Measurements from ENCODE around the gene ZNF622.
"Not testable (repeated sequence)": the region's sequence is repeated elsewhere in the genome, so short reads cannot be mapped to it uniquely, and the experiment has no call there.

Gene ZNF622

DNA sequence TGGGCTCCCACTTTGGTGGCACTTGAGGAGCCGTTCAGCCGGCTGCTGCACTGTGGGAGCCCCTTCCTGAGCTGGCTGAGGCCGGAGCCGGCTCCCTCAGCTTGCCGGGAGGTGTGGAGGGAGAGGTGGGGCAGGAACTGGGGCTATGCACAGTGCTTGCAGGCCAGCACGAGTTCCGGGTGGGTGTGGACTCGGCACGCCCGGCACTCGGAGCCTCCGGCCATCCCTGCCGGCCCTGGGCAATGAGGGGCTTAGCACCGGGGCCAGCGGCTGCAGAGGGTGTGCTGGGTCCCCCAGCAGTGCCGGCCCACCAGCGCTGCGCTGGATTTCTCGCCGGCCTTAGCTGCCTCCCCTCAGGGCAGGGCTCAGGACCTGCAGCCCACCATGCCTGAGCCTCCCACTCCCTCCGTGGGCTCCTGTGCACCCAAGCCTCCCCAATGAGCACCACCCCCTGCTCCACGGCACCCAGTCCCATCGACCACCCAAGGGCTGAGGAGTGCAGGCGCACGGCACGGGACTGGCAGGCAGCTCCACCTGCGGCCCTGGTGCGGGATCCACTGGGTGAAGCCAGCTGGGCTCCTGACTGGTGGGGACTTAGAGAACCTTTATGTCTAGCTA lies 29.4 kb downstream of the ZNF622 start:
- in situ Hi-C loops (cut with MboI; ENCODE audit: low sequenced_read_pairs), result not testable (repeated sequence)

DNA sequence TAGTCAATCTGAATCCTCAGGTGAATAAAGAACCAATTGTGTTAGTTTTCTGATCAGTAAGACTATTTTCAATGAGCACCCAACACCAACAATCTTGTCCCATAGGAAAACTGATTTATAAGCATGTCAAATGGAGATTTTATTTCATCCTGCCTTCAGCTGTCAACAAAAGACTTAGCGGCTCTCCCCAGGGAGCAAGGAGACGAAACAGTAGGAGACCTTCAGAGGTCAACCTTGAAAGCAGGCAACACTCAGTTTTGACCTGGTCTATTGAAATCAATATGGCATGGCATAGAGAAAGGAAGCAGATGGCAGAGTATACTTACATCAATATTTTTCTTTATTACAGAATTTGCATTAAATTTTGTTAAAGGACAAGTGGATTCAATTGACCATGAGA lies 34.1 kb downstream of the ZNF622 start:
- in situ Hi-C loops (cut with MboI; ENCODE audit: low sequenced_read_pairs), result no loop called here

- in situ Hi-C loops (cut with MboI; ENCODE audit: low sequenced_read_pairs), result no loop called here
These were observed 35.1 kb downstream of the ZNF622 start for GRCh38 chr5:16430349-16431089.

DNA sequence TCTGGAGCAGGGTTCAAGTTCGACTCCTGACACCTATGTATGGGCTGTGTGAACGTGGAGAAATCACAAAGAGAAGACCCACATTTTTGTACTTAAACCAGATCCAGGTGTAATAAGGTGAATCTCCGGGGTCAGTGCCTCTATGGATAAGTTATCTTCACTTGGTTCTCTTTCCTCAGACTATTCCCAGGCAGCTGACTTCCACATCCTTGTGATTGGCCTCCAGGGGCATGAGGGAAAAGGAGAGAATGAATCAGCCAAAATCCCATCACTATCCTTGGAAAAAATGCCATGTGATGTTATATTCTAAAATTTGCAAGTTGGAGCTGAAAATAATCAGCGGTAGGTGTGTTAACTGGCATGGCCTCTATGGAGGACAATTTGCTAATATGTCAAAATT lies 37.2 kb downstream of the ZNF622 start:
- in situ Hi-C loops (cut with MboI; ENCODE audit: low sequenced_read_pairs), result no loop called here

DNA sequence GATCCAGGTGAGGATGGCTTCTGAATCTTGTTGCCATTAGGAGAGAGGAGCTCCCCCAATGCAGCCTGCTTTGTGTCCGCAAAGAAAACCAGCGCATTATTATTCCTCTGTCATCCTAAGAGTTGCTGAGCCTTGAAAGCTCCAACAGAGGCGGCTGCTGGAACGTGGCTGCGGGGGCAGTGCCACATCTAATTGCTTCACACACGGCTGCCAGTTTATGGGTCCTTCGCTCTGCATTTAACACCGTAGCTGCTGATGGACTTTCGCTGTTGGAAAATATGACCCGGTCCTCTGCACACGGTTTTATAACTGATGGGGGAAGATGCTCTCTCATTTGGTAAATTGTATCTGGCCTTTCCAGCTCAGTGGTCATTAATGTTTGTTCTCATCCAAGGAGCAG lies 38.0 kb downstream of the ZNF622 start:
- in situ Hi-C loops (cut with MboI; ENCODE audit: low sequenced_read_pairs), result no loop called here

DNA sequence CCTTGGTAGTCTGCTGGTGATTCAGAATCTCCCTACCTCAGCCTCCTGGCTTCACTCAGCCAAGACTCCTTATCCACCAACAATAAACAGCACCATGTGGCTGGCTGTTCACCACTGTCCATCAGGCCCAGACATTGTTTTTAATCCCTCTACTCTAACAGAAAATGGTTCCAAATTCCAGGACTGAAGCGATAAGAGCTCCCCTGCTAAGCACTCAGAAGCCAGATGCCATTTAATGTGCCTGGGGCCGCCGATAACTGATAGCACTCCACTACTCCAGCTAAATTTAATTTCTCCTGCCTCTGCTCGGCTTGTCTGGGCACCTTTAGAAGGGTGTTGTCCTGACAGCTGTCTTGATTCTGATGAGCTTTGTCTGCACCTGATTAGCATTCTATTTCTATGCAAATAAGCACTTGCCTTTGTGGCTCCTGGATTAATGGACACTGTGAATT lies 47.1 kb downstream of the ZNF622 start:
- in situ Hi-C loops (cut with MboI; ENCODE audit: low sequenced_read_pairs), result no loop called here

DNA sequence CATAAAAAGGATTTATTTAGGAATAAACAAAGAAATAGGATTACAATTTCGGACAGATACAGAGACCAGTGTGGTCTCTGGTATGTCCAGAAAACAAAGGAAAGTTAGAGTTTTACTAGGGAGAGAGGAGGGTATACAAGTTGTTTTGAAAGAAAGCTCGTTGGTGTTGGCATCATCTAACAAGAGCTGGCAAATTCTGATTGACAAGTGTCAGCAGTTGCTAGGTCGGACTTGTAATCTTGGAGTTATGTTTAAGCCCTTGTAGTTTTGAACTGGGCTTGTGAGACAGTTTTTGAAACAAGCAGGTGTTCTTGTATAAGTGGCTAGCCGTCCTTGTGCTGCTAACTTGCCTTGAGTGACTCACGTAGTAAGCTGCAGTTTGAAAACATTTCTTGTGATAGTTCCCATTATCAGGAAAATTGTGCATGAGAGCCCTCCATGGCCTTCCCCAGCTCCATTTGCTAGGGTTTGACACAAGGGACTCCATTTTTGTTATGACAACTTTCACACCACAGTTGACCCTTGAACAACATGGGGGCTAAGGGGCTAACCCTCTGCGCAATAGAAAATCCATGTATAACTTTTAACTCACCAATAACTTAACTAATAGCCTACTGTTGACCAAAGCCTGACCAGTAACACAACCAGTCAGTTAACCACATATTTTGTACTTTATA lies 48.1 kb downstream of the ZNF622 start:
- in situ Hi-C loops (cut with MboI; ENCODE audit: low sequenced_read_pairs), result no loop called here

GRCh38 chr5:16414861-16415260 lies 50.7 kb downstream of the ZNF622 start:
- in situ Hi-C loops (cut with MboI; ENCODE audit: low sequenced_read_pairs), result no loop called here

DNA sequence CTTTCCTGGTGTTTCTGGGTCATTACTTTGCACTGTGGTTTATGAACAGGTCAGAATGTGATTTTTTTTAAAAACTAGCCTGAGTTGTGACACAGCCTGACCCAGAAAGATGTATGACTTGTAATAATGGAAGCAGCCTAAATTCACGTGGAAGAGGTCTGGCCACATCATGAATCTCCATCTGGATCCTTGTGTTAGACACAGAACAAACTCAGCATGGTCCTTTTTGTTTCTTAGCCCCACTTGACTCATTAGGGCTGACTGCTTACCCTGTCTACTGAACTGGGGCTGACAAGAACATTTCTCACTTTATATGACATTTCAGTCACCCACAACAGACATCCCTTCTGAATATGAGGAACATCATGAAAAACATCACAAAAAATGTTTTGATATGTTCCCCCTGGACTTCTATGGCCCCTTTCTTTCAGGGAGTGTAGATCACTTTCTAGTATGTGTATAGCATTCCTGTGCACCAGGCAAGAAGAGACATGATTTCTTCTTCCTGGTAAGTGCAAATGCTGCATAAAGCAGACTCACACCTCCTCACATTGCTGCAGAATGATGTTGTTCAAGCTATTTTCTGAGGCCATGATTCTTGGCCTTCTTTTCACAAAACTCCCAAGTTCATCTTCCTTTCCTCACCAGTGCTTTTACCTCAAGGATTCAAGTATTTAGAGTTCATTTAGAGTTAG lies 52.3 kb downstream of the ZNF622 start:
- in situ Hi-C loops (cut with MboI; ENCODE audit: low sequenced_read_pairs), result no loop called here

GRCh38 chr5:16412556-16412955 lies 53.0 kb downstream of the ZNF622 start:
- in situ Hi-C loops (cut with MboI; ENCODE audit: low sequenced_read_pairs), result no loop called here

- in situ Hi-C loops (cut with MboI; ENCODE audit: low sequenced_read_pairs), result no loop called here
These were observed 53.7 kb downstream of the ZNF622 start for GRCh38 chr5:16411741-16412455.

DNA sequence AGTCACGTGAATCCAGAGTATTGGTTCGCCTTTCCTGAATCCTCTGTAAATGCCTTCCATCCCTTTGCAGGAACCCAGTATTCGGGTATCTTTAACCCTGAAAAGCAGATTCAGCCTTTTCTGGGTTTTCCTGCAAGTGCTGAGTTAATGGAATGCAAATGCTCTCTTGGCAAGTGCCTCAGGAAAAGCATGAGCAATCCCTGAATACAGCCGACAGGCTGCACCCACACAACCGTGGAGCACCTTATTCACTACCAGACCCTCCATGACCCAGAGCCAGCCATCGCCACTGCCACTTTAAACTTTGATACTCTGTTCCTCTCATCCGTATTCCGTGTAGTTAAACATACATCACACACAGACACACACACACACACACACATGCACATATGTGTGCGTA lies 54.4 kb downstream of the ZNF622 start:
- in situ Hi-C loops (cut with MboI; ENCODE audit: low sequenced_read_pairs), result no loop called here

DNA sequence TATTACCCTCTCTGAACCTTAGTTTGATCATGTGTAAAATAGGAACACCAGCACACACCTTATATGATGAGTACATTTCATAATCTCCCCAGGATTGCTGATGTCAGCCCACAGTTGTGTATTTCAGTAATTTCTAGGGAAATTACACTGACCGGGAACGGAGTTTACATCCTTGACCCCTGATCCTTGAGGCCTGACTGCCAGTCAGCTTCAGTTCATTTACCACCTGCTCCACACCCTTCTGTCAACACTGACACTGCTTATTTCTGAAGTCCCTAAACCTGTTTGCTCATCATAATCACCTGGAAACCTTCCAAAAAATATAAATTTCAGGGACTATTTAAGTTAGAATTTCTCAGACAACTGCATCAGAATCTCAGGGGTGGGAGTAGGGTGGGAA lies 55.3 kb downstream of the ZNF622 start:
- in situ Hi-C loops (cut with MboI; ENCODE audit: low sequenced_read_pairs), result no loop called here

- in situ Hi-C loops (cut with MboI; ENCODE audit: low sequenced_read_pairs), result no loop called here
These were observed 59.0 kb downstream of the ZNF622 start for GRCh38 chr5:16406630-16407029.

DNA sequence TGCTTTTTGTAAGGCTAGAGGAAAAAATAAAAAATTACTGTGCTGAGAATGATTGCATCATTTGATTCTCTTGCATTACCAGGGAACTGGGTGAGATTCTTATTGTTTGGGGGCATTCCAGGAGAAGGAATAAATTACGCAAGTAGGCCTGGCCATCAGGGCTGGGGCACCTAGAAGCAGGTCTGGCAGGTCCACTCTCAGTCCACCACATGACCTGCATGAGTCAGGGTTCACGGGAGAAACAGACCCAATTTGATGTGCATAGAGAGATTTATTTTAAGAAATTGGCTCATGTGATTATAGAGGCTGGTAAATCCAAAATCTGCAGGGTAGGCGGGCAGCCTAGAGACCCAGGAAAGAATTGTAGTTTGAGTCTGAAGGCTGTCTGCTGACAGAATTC lies 59.6 kb downstream of the ZNF622 start:
- in situ Hi-C loops (cut with MboI; ENCODE audit: low sequenced_read_pairs), result no loop called here
